Stimulated activated effector memory CD8-positive, alpha-beta T cell treated with anti-CD3 and anti-CD28 coated beads, Interleukin-12 subunit alpha, Interleukin-12 subunit beta, amount 100 ng/mL, for 72 hours (primary cell): ENCODE data around the gene DOCK4.
"Not testable (repeated sequence)": the region's sequence is repeated elsewhere in the genome, so short reads cannot be mapped to it uniquely, and the experiment has no call there.

Experiments used
- ATAC-seq: fragments of 150-1000 bp; cut with Tn5 transposase; 2 replicates; pipeline ENCODE4 v1.10.0; 2021
- DNase-seq, 2 donors: peaks; one replicate each; pipeline ENCODE4 v3.0.0; 2021 to 2022; ENCODE audit warnings: low spot score in 2 of 2
- H3K27ac Mint-ChIP-seq: one replicate; pipeline ENCODE4 v1.8.0; 2022; ENCODE audit warnings: mild to moderate bottlenecking, mixed read lengths
- H3K36me3 Mint-ChIP-seq: one replicate; pipeline ENCODE4 v1.8.0; 2022; ENCODE audit warnings: mild to moderate bottlenecking, mixed read lengths
- H3K4me1 Mint-ChIP-seq: one replicate; pipeline ENCODE4 v1.8.0; 2022; ENCODE audit warnings: mixed read lengths
- H3K4me3 Mint-ChIP-seq: one replicate; pipeline ENCODE4 v1.8.0; 2022; ENCODE audit warnings: mild to moderate bottlenecking, mixed read lengths
- H3K9me3 Mint-ChIP-seq: one replicate; pipeline ENCODE4 v1.8.0; 2022; ENCODE audit warnings: mixed read lengths

Gene DOCK4

GRCh38 chr7:112128461-112129425 is 77.5 kb downstream of the DOCK4 start:
- H3K27ac Mint-ChIP-seq, DNase-seq, H3K9me3 Mint-ChIP-seq, H3K4me1 Mint-ChIP-seq, ATAC-seq, H3K36me3 Mint-ChIP-seq, H3K4me3 Mint-ChIP-seq: not testable (repeated sequence)

DNA sequence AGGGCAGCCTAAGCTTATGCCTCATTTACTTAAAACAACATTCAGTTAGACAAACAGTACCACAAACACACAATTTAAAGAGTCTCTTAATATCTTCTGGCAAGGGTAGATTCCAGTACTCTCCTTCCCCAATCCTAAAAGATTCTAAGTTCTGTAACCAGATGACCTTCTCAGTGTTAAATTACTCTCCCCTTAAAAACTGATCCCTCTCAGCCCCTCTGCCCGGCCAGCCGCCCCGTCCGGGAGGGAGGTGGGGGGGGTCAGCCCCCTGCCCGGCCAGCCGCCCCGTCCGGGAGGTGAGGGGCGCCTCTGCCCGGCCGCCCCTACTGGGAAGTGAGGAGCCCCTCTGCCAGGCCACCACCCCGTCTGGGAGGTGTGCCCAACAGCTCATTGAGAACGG is 78.2 kb downstream of the DOCK4 start:
- not testable (repeated sequence) for ATAC-seq, H3K9me3 Mint-ChIP-seq, H3K27ac Mint-ChIP-seq, H3K36me3 Mint-ChIP-seq, DNase-seq, H3K4me1 Mint-ChIP-seq, H3K4me3 Mint-ChIP-seq

- ATAC-seq (no peak), DNase-seq (no peak)
- no peaks in the 10 kb centered on the region for H3K9me3 Mint-ChIP-seq
- H3K4me3 Mint-ChIP-seq = no peak overlapping the region
- no peaks in the 10 kb centered on the region for H3K4me1 Mint-ChIP-seq
- H3K27ac Mint-ChIP-seq = no peak overlapping the region
- no peaks in the 10 kb centered on the region for H3K36me3 Mint-ChIP-seq
These were observed 80.9 kb downstream of the DOCK4 start for GRCh38 chr7:112125250-112125649.

- ATAC-seq (no peak), DNase-seq (no peak)
- Mint-ChIP-seq H3K36me3 (no peaks in the 10 kb centered on the region), H3K4me3 (no peak overlapping the region), H3K9me3 (no peaks in the 10 kb centered on the region), H3K27ac (no peak overlapping the region), H3K4me1 (no peaks in the 10 kb centered on the region)
These were observed 82.0 kb downstream of the DOCK4 start for GRCh38 chr7:112124061-112124766.

- H3K27ac Mint-ChIP-seq = no peak overlapping the region
- H3K4me1 Mint-ChIP-seq = no peaks in the 10 kb centered on the region
- no peaks in the 10 kb centered on the region for H3K9me3 Mint-ChIP-seq
- ATAC-seq (no peak), DNase-seq (no peak)
- no peak overlapping the region for H3K4me3 Mint-ChIP-seq
- H3K36me3 Mint-ChIP-seq = no peaks in the 10 kb centered on the region
These were observed 83.4 kb downstream of the DOCK4 start for GRCh38 chr7:112122798-112123197.

DNA sequence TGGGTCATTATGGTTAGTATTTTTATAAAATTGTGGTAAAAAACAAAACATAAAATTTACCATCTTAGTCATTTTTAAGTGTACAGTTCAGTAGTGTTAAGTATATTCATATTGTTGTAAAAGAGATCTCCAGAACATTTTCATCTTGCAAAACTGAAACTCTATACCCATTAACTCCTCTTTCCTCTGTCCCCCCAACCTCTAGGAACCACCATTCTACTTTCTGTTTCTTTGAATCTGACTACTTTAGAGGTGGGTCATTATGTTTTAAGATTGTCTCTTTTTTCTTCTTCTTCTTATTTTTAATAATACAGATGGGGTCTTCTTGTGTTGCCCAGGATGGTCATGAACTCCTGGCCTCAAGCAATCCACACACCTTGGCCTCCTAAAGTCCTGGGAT is 84.1 kb downstream of the DOCK4 start:
- Mint-ChIP-seq H3K4me1 (no peaks in the 10 kb centered on the region), H3K4me3 (no peak overlapping the region)

GRCh38 chr7:112121318-112121717 is 84.9 kb downstream of the DOCK4 start:
- Mint-ChIP-seq H3K27ac (no peak overlapping the region), H3K4me1 (no peaks in the 10 kb centered on the region), H3K9me3 (no peaks in the 10 kb centered on the region), H3K36me3 (no peaks in the 10 kb centered on the region), H3K4me3 (no peak overlapping the region)
- DNase-seq = no peak
- no peak for ATAC-seq

More for the DNA sequence above, 84.1 kb downstream of the DOCK4 start:
- H3K36me3 Mint-ChIP-seq = no peaks in the 10 kb centered on the region
- DNase-seq = no peak
- H3K27ac Mint-ChIP-seq = no peak overlapping the region
- ATAC-seq = no peak
- no peaks in the 10 kb centered on the region for H3K9me3 Mint-ChIP-seq

DNA sequence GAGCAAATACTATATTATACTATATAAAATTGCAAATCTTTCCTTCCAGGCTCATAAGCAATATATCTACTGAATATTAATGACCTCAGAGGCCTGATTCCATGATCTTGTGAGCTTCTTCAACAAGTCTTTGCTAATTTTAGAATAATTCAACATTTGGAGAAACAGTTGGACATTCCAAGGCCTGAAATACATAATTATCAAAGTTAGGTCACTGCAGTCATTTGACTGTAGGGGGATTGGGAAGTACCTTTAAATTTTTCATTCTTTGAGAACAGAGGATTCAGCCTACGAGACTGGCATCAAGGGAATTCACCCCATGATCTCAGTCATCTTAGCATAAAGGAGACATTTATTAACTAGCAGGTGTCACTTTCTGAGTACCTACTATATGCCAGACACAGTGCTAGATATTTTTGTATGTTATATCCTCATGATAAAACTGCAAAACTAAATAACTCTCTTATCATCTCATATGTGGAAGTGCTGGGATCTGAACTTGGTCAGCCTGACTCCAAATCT is 85.4 kb downstream of the DOCK4 start:
- ATAC-seq (no peak), DNase-seq (no peak)
- H3K9me3 Mint-ChIP-seq = no peaks in the 10 kb centered on the region
- H3K4me1 Mint-ChIP-seq = no peaks in the 10 kb centered on the region
- no peak overlapping the region for H3K4me3 Mint-ChIP-seq
- no peaks in the 10 kb centered on the region for H3K36me3 Mint-ChIP-seq
- H3K27ac Mint-ChIP-seq = no peak overlapping the region

DNA sequence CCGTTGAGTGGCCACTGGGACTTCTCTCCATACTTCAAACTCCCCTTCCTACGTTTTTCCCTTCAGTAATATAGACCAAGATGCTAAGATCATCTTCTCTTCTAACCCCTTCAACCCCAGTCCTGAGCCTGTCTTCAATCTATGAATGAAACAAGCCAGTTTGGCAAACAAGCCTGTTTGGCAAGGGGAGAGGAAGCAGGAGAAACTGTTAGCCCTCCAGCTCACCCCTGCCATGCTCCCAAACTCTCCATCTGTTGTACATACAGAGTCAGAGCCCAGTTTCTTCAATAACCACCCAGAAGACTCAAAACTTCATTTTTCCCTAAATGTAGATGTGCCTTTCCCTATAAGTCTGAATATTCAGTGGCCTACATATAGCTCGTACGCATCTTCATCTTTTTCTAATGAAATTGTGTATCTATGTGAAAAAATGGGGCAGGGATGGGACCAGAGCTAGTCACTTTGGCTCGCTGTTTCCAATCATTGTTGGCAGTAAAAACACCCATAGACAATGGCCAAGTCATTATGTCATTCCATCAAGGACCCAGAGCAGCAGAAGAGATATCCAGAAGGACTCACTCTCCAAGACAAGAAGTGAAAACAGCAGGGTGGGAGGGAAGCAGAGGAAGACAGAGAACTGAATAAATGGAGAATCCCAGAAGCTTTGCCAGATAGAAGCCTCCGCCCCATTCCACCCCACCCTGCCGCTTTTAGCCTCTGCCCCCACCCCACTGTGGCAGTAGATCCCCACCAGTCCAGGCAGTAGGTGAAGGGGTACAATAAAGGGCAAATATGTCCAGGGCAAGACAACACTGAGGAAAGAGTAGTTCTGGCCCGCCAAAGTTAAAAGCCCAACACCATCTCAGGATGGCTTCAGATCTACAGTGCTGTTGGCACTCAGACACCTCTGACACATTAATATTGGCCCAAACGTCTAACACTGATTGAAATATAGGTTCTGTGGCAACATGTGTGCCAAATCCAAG is 87.3 kb downstream of the DOCK4 start:
- DNase-seq (no peak), ATAC-seq (no peak)
- Mint-ChIP-seq H3K4me3 (no peak overlapping the region), H3K9me3 (no peaks in the 10 kb centered on the region), H3K27ac (no peak overlapping the region), H3K36me3 (no peaks in the 10 kb centered on the region), H3K4me1 (no peaks in the 10 kb centered on the region)

GRCh38 chr7:112116894-112117293 is 89.3 kb downstream of the DOCK4 start:
- Mint-ChIP-seq H3K9me3 (no peaks in the 10 kb centered on the region), H3K27ac (no peak overlapping the region), H3K4me1 (no peaks in the 10 kb centered on the region), H3K4me3 (no peak overlapping the region), H3K36me3 (no peaks in the 10 kb centered on the region)
- ATAC-seq (no peak), DNase-seq (no peak)

DNA sequence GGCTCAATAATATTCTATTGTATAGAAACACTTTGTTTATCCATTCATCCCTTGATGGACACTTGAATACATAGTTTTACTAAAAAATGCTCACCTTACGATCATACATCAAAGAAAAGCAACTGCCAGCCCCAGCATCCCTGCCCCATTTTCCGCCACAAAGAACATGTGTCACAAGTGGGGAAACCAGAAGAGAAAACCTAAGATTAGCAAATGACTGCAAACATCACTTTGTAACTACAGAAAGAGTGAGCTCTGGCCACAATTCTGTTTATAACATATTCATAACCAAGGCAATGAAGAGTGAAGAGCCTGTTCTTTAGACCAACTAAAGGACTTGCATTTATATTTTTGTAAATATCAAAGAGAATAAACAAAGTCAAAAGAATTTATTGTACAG is 89.8 kb downstream of the DOCK4 start:
- DNase-seq = no peak

GRCh38 chr7:112115880-112116279 is 90.3 kb downstream of the DOCK4 start:
- Mint-ChIP-seq H3K4me3 (no peak overlapping the region), H3K9me3 (no peaks in the 10 kb centered on the region), H3K27ac (no peak overlapping the region), H3K36me3 (no peaks in the 10 kb centered on the region), H3K4me1 (no peaks in the 10 kb centered on the region)
- DNase-seq (no peak), ATAC-seq (no peak)

More for the DNA sequence above, 89.8 kb downstream of the DOCK4 start:
- Mint-ChIP-seq H3K4me1 (no peaks in the 10 kb centered on the region), H3K27ac (no peak overlapping the region), H3K4me3 (no peak overlapping the region), H3K36me3 (no peaks in the 10 kb centered on the region), H3K9me3 (no peaks in the 10 kb centered on the region)
- no peak for ATAC-seq

DNA sequence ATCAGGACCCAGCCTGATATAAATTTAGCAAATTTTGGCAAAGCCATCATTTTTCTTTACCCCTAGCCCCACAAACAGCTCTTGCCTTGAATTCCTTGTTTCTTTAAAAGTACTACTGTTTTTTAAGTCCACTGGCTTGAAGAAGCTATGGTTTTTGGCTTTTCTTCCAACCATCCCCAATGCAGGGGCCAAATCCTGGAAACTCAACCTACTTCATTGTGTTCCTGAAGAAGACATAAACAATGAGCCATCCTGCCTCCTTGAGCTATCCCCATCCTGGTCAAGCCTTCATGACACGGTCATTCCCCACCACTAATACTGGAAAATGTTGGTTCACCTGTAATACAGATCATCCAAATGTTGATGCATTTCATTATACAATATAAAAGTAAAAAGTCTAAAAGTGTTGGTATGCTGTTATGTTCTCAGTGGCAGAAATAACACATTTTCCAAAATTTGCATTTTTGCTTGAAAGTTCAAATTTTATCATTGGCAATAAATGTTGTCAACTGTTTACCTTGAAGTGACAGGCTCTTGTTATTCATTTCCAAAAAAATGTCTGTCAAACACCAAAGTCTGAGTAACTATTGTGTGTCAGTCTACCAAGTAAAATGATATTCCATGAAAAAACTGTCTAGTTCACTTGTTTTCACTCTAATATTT is 92.2 kb downstream of the DOCK4 start:
- Mint-ChIP-seq H3K9me3 (no peaks in the 10 kb centered on the region), H3K4me1 (no peaks in the 10 kb centered on the region), H3K27ac (no peak overlapping the region), H3K36me3 (no peaks in the 10 kb centered on the region), H3K4me3 (no peak overlapping the region)
- DNase-seq (no peak), ATAC-seq (no peak)

DNA sequence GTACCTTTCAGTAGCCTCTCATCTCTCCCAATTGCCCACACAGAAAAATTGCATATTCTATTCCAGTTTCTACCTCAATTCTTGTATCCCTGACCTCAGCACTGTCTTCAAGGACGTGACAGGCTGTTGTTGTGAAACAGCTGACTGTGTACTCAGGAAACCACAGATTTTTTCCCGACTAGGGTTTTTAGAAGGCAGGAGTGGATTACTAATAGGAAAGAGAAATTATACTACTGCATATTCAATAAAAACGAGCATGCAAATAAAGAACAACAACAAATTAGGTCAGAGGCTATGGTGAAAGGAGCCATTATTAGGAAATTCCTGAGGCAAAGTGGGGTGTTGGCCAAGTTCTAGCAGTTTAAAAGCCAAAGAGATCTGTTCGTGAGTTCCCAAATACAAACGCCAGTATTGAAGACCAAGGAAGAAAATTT is 93.4 kb downstream of the DOCK4 start:
- ATAC-seq (no peak), DNase-seq (no peak)
- H3K27ac Mint-ChIP-seq = no peak overlapping the region
- no peak overlapping the region for H3K4me3 Mint-ChIP-seq
- no peaks in the 10 kb centered on the region for H3K9me3 Mint-ChIP-seq
- no peaks in the 10 kb centered on the region for H3K4me1 Mint-ChIP-seq
- no peaks in the 10 kb centered on the region for H3K36me3 Mint-ChIP-seq
